GM19025 (cell line): ENCODE data around the gene C13orf46.

Experiments used
- ATAC-seq: cut with Tn5 transposase; IDR thresholded peaks from one replicate; pipeline ENCODE4 v1.9.1; 2021; ENCODE audit warnings: mild to moderate bottlenecking, low read depth, moderate library complexity; ENCODE audit not compliant: unreplicated experiment

C13orf46 gene

GRCh38 chr13:113927661-113928581, 46.0 kb downstream of the C13orf46 start:
- no peak for ATAC-seq

GRCh38 chr13:113926951-113927660, 46.8 kb downstream of the C13orf46 start:
- no peak for ATAC-seq

DNA sequence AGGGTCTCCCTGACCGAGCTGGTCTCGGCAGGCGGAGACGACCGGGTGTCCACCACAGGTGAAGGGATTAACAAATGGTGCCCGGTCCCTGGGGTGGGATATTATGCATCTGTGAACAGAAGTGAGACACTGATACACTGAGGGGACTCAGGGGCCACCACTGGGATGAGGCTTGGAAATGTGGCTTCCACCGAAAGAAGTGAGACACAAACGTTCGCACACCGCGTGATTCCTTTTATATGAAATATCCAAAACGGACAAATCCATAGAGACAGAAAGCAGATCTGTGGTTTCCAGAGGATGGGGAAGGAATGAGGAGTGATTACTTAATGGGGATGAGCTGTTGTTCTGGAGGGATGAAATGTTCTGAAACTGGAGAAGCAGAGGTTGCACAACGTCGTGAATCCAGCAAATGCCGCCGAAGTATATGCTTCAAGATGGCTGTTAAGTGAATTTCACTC, 47.5 kb downstream of the C13orf46 start:
- ATAC-seq: no peak

- no peak for ATAC-seq
Measured at GRCh38 chr13:113924184-113924901, 49.5 kb downstream of the C13orf46 start.

GRCh38 chr13:113923376-113924063, 50.4 kb downstream of the C13orf46 start:
- ATAC-seq: no peak

GRCh38 chr13:113922412-113923118, 51.3 kb downstream of the C13orf46 start:
- ATAC-seq: no peak

GRCh38 chr13:113921763-113922162, 52.1 kb downstream of the C13orf46 start:
- ATAC-seq: no peak

DNA sequence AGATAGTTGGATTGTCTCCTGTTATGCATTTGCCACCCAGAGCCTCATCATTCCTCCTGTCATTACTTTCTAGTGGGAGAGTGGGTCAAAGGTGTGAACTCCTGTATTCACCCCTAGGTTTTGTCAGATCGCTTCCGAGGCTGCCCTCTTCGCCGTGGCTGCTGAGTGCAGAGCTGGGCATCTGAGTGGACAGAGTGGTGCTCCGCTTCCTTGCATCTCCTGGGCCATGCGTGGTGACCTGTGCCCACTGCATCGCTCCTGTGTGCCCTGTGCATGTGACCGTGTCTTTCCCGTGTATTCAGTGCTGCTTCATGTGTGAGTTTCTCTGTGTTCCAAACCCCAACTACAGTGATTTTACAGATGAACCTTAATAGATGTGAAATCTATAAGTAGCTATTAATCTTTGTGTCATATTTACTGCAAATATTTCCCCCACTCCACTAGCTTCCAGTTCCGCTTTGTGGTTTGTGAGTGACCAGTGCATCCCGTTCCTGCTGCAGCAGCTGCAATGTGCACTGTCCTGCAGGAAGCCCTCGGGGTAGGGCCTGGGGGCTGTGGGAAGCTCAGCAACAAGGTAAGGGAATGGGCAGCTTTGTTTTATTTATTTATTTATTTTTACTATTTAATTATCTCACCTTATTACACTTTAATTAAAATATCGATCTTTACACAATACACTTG, 53.1 kb downstream of the C13orf46 start:
- ATAC-seq: no peak

- no peak for ATAC-seq
Measured at GRCh38 chr13:113919761-113920559, 53.9 kb downstream of the C13orf46 start.

DNA sequence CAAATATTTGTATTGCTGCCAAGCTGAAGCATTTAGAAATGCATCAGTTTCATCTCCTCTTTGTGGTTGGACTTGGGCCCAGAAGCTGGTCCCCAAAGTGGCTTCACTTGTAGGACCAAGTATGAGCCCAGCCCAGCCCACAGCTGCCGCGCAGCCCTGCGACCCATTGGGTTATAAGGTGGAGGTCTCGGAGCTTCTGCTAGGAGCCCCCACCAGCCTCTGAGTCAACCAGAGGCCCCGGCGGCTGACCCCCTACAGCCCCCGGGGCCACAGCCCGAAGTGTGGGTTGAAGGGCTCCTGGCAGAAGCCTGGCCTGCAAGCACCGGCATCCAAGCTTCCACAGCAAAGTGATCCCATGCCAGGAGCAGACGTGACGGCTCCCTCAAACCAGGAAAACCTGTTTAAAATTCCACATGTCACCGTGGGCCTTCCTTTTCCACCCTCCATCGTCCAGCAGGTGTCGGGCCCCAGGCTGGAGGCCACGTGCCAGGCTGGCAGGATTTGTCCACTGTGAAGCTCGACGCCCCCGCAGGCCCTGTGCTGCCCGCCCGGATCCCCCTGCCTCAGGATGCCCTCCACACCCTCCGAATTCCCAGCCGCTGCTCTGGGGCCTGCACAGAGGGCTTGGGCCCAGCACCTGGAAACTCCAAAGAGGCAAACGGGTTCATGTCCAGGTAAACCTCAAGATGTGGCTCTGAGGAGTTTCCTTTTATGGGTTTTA, 54.7 kb downstream of the C13orf46 start:
- ATAC-seq: no peak

GRCh38 chr13:113918580-113918979, 55.3 kb downstream of the C13orf46 start:
- ATAC-seq: no peak

- no peak for ATAC-seq
Measured at GRCh38 chr13:113917594-113918371, 56.1 kb downstream of the C13orf46 start.

DNA sequence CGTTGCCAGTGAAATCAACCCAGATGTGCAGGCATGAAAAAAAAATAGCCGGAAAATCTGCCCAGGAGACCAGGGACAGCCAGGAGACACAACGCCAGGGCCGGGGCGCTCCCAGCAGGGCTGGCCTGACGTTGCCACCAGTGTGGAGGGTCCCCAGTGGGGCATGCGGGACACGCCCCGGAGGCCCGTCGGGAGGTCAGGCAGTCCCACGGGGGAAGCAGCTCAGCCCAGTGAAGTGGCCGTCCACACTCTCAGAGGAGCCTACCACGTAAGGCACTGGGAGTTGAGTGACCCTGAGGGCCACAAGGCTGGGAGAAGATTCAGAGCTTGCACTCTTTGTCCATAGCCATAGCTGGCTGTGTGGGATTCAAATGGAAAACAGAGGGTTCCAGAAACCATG, 56.8 kb downstream of the C13orf46 start:
- ATAC-seq: no peak

- ATAC-seq: no peak
Measured at GRCh38 chr13:113916330-113916815, 57.5 kb downstream of the C13orf46 start.

- ATAC-seq: no peak
Measured at GRCh38 chr13:113915786-113916329, 58.0 kb downstream of the C13orf46 start.

GRCh38 chr13:113915012-113915763, 58.7 kb downstream of the C13orf46 start:
- ATAC-seq: no peak
